NCI-H1930 (cell line): Measurements from ENCODE around the gene GDF9.
"Not testable (repeated sequence)": the region's sequence is repeated elsewhere in the genome, so short reads cannot be mapped to it uniquely, and the experiment has no call there.

Experiments
- DNase-seq, 2 experiments: peaks; one replicate each; lab custom pipeline; 2025; lab: John Stamatoyannopoulos, UW

GDF9 gene

DNA sequence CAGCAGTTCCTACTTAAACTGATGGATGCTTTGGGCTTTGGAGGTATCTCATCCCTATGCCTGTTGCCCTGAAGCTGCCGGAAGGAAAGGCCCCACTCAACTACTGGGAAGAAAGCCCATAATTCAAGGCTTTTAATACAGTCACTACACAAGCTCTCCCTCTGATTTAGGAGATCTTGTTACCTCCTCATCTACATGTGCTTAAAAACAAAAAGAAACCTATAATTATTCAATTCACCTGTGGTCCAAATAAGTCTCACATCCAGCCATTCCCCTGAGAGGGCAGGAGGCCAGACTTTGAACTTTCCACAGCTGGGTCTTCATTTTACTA, 6.5 kb upstream of the GDF9 start:
- no peak for DNase-seq

DNA sequence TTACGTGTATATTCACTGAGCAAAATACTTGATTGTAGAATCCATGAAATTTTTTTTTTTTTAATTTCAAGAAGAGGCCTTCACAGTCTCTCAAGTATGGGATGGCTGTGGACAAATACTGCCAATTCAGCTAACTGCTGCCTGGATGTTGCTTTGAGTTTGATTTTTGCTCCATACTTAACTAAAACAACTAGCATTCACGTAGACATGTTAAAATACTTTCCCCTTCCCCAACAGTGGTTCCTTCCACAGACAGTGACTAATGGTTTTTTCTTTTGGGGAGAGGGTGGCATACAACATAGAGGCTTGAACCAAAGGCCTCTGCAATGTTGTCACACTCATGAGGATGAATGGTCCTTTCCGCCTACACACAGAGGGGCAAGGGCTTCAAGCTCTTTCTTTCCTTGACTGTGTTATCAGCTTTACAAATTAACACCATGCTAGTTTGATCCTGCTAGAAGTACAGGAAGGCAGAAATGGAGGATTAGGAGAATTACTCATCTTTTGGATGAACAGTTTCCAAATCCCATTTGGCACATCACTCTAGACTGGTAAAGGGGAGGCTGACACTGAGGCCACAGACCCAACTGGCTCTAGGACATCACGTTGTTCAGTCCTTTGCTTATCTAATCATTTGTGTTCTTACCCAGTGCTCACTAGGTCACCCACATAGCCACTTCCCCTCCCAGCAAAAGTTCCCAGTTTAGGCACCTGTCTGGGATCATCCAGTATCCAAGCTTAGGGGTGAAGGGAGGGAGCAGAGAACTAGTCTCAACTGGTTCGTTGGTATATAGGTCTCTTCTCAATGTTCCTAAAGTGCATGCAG, 5.4 kb upstream of the GDF9 start:
- no peak for DNase-seq

DNA sequence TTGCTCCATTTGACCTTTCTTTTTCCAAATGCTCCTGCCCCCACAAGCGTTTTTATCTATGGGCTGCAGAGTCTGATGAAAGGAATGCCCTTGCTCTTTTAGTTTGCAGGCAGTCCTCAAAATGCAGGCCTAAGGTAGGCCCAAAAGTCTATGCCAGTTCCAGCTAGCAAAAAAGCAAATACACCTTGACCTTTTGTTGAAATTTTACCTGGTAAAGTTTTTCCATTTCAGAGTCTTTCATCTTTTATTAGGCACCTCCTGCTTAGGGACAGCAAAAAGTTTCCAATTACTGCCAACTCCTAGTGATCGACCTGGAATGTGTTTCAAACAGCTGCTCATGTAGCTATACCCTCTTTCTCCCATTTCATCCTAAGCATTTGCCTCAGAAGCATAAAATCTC, 4.5 kb upstream of the GDF9 start:
- DNase-seq, result no peak

- DNase-seq, result no peak
Measured at GRCh38 chr5:132868754-132869153, 2.5 kb upstream of the GDF9 start.

GRCh38 chr5:132867046-132867451, 780 bp upstream of the GDF9 start:
- no peak for DNase-seq

DNA sequence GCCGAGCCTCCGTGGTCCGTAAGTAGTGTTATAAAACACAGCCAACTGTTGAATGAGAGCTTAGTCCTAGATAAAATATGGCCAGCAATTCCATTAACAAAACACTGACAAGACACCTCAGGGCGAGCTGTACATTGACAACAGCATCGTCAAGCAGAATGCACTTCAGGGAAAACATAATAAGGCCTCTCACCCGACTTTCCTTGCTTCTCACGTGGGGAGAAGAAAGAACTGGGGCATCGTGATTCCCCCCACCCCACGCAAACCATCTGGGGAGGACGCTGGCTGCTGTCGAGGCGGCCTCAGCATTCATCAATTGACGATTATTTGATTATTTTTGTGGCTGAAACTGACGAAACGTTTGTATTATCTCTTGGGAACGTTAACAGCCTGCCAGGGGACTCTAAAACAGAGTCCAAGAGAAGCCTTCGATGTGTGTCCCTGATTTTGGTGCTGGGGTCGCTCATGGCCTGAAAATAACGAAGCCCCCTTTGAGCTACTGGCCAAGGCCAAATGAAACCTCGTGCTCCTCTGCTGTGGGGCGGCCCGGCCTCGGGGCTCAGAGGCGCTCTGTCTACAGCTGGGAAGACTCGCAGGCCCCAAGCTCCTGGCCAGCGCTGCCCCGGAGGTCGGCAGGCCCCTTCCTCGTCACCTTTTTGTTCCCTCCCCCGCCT, 464 bp downstream of the GDF9 start:
- DNase-seq, result no peak

- DNase-seq, result no peak
Measured at GRCh38 chr5:132860742-132861141, 5.5 kb downstream of the GDF9 start.

DNA sequence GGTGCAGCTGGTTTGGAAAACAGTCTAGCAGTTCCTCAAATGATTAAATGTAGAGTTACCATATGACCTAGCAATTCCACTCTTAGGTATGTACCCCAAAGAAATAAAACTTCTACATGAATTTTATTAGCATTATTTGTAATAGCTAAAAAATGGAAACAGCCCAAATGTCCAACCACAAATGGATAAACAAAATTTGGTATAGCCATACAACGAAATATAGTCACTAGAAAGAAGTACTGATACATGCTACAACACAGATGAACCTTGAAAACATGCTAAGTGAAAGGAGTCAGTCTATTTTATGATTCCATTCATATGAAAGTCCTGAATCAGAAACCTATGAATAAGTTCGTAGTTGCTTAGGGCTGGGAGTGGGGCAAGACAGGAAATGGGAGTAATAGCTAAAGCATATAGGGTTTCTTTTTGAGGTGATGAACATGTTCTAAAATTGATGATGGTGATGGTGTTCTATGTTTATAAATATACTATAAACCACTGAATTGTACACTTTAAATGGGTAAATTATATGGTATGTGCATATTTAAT, 6.3 kb downstream of the GDF9 start:
- DNase-seq, result no peak

DNA sequence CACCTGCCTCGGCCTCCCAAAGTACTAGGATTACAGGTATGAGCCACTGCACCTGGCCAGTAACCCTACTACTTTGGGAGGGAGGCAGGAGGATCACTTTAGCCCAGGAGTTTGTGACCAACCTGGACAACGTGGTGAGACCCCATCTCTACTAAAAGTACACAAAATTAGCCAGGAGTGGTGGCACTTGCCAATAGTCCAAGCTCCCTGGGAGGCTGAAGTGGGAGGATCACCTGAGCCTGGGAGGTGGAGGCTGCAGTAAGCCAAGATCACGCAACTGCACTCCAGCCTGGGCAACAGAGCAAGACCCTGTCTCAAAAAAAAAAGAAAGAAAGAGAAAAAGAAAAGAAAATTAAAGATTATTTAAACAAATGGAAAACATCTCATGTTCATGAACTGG, 10.3 kb downstream of the GDF9 start:
- no peak for DNase-seq

DNA sequence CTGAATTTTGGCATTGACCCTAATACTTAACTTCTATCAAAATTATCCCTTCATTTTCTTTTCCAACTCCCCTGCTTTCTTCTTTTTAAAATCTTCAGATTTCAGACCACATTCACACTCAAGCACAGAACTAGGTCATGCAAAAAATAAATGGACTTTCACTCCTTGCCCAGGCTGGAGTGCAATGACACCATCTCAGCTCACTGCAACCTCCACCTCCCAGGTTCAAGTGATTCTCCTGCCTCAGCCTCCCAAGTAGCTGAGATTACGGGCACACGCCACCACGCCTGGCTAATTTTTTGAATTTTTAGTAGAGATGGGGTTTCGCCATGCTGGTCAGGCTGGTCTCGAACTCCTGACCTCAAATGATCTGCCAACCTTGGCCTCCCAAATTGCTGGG, 11.3 kb downstream of the GDF9 start:
- DNase-seq, result not testable (repeated sequence)

GRCh38 chr5:132854301-132854700, 12.0 kb downstream of the GDF9 start:
- no peak for DNase-seq

GRCh38 chr5:132853790-132854189, 12.5 kb downstream of the GDF9 start:
- DNase-seq, result no peak

DNA sequence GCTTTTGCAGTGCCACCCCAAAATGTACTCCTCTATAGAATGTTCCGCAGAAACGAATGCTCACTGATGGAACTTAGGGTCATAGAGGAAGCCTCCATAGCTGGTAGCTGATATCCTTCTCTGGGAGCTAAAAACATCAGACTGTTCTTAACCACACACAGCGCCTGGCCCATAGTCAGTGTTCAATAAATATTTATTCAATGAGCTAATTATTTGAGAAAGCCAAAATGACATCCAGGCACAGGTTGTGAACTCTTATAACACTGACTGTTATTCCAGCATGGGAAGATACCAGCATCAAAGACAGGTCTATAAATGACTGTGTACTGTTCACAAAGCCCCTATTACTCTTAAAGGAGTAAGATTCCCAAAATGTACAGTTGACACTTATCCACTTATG, 12.9 kb downstream of the GDF9 start:
- no peak for DNase-seq

DNA sequence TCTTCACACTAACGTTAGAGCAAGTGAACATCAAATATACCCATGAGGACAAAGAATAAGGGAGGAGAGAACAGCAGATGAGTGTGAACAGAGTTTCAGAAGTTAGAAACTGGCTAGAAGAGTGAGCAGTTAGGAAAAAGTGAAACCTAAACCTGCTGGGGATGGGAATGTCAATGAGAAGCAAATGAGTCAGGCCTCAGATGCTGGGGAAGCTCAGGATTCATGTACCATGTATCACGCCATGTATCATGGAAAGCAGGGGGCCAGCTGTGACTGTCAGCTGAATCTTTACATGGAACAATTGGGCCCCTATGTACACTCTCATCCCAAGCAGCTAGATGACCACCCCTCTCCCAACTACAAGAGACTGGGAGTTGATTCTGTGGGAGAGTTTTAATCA, 16.2 kb downstream of the GDF9 start:
- DNase-seq, result no peak

- DNase-seq, result no peak
Measured at GRCh38 chr5:132849347-132849746, 16.9 kb downstream of the GDF9 start.

DNA sequence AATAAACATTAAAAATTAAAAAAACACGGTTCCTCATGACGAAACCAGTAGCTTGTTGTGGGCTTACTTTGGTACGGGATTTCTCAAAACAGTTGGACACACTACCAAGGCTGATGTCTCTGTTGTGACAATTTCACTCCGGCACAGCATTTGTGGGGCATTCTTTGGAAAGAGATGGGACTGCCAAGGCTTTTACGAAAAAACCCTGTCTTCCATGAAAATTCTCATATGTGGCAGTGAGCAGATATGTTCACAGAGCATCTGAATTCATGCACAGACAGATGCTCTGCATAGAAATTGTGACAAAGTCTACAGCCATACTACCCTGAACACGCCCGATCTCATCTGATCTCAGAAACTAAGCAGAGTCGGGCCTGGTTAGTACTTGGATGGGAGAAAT, 18.0 kb downstream of the GDF9 start:
- no peak for DNase-seq

- DNase-seq, result no peak
Measured at GRCh38 chr5:132841305-132841704, 25.0 kb downstream of the GDF9 start.

DNA sequence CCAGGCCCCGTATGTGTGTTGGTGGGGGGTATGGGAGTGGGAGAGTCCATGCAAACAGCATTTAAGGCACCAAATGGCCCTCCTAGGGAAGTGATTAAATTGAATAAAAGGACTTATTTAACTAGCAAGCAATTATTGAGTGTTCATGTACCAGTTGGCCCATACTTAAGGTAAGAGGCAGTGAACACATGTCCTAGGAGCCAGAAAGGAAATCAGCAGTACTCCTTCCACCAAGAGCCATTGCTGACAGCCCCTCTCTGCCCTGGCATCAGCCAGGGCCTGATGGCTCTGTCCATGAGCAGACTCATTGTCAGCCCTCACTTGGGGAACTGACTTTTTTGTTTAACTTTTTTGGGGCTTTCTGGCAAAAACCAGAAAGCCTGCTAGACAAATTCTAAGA, 25.4 kb downstream of the GDF9 start:
- no peak for DNase-seq

DNA sequence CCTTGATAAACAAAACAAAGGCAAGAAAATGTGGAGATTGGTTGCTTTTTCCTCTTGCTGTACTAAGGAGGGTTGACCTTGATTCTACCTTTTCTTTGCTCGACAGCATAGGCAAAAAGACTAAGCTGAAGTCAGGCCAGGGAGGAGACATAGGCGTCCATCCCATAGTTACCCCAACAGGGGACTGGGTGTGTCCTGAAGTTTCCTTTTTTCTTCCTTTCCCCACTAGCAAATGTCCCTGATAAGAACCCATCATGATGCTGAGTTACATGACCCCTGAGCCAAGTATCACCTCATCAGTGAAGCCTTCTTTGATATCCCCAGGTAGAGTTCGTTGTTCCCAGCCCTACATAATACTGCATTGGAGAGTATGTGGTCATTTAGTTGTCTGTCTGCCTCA, 26.0 kb downstream of the GDF9 start:
- DNase-seq, result no peak

DNA sequence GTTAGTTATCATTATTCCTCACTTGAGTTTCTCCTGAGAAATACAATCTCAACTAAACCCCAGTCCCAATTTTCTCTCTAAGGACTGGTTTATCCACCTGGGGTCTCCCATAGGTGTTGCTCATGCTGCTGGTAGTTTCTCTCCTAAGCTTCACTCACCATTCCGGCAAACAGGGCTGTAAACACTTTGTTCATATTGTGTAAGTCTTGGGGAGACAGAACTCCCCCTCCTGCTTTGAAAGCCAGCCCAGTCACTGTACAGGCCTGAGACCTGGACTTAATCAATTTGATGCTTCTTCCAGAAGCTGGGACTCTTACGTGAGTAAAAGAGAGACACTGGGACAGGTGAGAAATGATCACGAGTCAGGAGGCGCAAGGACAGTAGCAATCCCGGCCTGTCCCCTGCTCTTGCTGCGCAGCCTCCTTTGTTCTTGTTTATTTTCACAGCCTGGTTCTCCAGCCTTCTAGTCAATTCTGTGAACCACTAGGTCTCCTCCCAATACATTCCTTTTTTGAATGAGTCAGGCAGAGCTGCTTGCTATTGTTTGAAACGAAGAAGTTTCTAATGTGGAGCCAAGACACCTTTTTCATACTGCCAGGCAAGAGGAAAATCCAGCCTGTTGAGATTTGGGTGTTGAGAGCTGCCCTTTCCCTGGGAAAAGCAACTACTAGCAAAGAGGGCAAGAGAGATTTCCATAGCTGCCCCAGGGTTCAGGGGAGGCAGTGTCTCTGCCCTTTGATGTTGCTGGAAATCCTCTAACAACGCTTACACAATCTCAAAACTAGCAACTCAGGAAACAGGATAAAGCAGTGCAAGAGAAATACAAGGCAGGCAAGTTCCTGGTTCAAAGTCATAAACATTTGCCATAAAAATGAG, 26.6 kb downstream of the GDF9 start:
- no peak for DNase-seq

GRCh38 chr5:132838516-132839282, 27.6 kb downstream of the GDF9 start:
- DNase-seq, result no peak

- no peak for DNase-seq
Measured at GRCh38 chr5:132837868-132838267, 28.4 kb downstream of the GDF9 start.
